ENCODE results near the gene ADAM15. TPM values are rescaled to one million over a fixed set of nuclear protein-coding genes. Genes with fewer than 3 reads are reported as not detected.

Gene ADAM15
- total RNA-seq, 1 donor from 2014 or later: 163 TPM

DNA sequence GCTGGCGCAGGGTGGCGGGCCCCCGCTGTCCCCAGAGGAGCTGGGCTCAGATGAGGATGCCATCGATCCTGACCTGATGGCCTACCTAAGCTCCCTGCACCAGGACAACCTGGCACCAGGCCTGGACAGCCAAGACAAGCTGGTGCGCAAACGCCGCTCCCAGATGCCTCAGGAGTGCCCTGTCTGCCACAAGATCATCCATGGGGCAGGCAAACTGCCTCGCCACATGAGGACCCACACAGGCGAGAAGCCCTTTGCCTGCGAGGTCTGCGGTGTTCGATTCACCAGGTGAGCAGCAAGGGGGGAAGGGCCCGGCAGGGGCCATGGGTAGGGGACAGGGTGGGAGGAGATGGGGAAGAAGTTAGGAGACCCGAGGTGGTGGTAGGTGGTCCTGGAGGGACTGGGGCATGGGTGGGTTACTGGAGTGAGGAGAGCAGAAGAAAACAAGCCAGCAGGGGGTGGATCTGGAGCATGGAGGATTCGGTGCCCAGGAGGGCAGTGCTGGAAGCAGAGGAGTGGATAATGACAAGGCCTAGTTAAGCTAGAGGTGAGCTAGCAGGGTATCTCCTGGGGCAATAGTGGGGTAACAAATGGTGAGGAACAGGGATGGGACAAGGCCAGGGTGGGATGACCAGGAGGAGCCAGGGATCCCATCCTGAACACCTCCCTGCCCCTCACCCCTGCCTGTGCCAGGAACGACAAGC lies 35.4 kb upstream of the ADAM15 start:
- Histone ChIP-seq H3K4me3 (no peak overlapping the region), H3K36me3 (peaks cover 28% of the 10 kb centered on the region), H3K9me3 (no peaks in the 10 kb centered on the region), H3K4me1 (peaks cover 57% of the 10 kb centered on the region), H3K27ac (no peak overlapping the region), H3K27me3 (no peaks in the 10 kb centered on the region)
- TF ChIP-seq CTCF (IDR thresholded peaks at IDR 0.05): no peak
- DNase-seq (no peak), ATAC-seq (no peak)
- intact Hi-C loops (cut with DNase I): no loop called here

GRCh38 chr1:155016231-155016831 lies 34.8 kb upstream of the ADAM15 start:
- Histone ChIP-seq H3K4me3 (no peak overlapping the region), H3K27me3 (no peaks in the 10 kb centered on the region), H3K9me3 (no peaks in the 10 kb centered on the region), H3K27ac (peak overlapping the region; percentile 76), H3K4me1 (peaks cover 50% of the 10 kb centered on the region), H3K36me3 (peaks cover 28% of the 10 kb centered on the region)
- intact Hi-C loops (cut with DNase I): no loop called here
- ATAC-seq (no peak), DNase-seq (no peak)
- TF ChIP-seq CTCF (IDR thresholded peaks at IDR 0.05): no peak

DNA sequence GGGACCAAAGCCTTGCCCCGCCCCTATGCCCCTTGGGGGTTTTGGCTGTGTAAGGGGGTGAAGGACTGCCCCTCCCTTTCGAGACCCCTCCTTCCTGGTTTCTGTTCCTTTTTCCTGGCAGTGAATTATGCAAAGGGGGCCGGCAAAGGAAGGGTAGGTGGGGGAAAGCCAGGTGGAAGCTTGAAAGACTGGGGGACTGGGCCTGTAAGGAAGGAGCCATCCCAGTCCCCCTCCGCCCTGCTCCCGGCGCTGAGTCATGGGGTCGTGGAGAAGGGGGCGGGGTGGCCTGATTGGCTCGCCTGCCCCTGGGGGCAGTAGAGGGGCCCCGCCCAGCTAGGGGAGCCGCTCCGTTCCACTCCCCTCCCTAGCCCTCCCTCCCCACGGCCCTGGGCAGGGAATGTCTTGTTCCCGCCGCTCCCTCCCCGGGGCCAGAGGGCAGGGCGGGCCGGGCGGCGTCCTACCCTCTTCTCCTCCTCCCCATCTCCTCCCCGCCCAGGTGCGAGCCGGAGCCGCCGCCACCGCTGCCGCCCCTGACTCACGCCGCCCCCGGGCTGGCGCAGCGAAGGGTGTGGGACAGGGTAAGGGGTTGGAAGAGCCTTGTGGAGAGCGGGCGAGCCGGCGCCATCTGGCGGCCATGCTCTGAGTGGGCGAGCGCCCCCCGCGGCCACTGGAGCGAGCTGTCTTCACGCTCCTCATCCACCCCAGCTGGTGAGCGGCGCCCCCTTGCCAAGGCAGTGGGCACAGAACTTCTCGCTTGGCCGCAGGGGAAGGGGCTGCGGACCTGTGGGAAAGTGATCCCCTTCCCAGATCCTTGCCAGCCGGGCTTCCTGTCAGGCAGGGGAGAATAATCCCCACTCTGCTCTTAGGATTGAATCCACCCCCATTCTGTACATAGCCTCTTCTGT lies 33.8 kb upstream of the ADAM15 start:
- peak; percentile 98 for TF ChIP-seq CTCF (IDR thresholded peaks at IDR 0.05)
- Histone ChIP-seq H3K27me3 (no peaks in the 10 kb centered on the region), H3K4me1 (peaks cover 41% of the 10 kb centered on the region), H3K27ac (peak overlapping the region; percentile 76), H3K9me3 (no peaks in the 10 kb centered on the region), H3K4me3 (peak overlapping the region; percentile 47), H3K36me3 (peaks cover 28% of the 10 kb centered on the region)
- ATAC-seq (peak; percentile 94), DNase-seq (peak; percentile 96)
- intact Hi-C loops (cut with DNase I): no loop called here

GRCh38 chr1:155017946-155018316 lies 33.2 kb upstream of the ADAM15 start:
- Histone ChIP-seq H3K4me1 (peaks cover 34% of the 10 kb centered on the region), H3K9me3 (no peaks in the 10 kb centered on the region), H3K27ac (peak overlapping the region; percentile 76), H3K27me3 (no peaks in the 10 kb centered on the region), H3K36me3 (peaks cover 28% of the 10 kb centered on the region), H3K4me3 (peak overlapping the region; percentile 47)
- intact Hi-C loops (cut with DNase I): no loop called here
- DNase-seq (no peak), ATAC-seq (no peak)
- no peak for TF ChIP-seq CTCF (IDR thresholded peaks at IDR 0.05)

GRCh38 chr1:155018617-155019348 lies 32.3 kb upstream of the ADAM15 start:
- no peak for DNase-seq
- H3K27me3 ChIP-seq: no peaks in the 10 kb centered on the region
- no peak overlapping the region for H3K4me3 ChIP-seq
- no peaks in the 10 kb centered on the region for H3K9me3 ChIP-seq
- peaks cover 28% of the 10 kb centered on the region for H3K36me3 ChIP-seq
- H3K27ac ChIP-seq: no peak overlapping the region
- no peak for TF ChIP-seq CTCF (IDR thresholded peaks at IDR 0.05)
- intact Hi-C loops (cut with DNase I): no loop called here
- peaks cover 29% of the 10 kb centered on the region for H3K4me1 ChIP-seq
- no peak for ATAC-seq

Data from upper lobe of right lung (tissue), 1 donor.